Measurements from ENCODE around the gene SIDT2.

SIDT2 gene

DNA sequence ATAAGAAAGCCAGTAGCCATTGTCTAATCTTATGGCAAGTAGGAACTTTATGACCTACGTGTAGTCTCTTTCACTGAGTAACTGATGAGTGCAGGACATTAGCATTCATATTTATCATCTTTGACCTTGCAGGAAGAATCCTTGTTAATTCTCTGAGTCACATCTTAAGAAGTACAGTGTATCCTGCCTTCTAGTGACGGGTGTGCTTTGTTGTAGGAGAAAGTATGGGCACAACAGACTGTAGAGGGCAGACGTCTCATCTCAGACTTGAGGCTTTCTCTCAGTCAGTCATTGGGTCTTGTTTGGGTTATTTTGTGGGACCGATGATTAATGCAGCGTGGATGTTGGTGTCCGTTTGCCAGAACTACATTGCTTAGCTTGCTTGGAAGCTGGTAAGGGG is 60.8 kb downstream of the SIDT2 start:
- no peak overlapping the region for H3K4me3 ChIP-seq (ENCODE audit: low read depth, low read length)
- TF ChIP-seq, protein P1, sequence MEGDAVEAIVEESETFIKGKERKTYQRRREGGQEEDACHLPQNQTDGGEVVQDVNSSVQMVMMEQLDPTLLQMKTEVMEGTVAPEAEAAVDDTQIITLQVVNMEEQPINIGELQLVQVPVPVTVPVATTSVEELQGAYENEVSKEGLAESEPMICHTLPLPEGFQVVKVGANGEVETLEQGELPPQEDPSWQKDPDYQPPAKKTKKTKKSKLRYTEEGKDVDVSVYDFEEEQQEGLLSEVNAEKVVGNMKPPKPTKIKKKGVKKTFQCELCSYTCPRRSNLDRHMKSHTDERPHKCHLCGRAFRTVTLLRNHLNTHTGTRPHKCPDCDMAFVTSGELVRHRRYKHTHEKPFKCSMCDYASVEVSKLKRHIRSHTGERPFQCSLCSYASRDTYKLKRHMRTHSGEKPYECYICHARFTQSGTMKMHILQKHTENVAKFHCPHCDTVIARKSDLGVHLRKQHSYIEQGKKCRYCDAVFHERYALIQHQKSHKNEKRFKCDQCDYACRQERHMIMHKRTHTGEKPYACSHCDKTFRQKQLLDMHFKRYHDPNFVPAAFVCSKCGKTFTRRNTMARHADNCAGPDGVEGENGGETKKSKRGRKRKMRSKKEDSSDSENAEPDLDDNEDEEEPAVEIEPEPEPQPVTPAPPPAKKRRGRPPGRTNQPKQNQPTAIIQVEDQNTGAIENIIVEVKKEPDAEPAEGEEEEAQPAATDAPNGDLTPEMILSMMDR (IDR thresholded peaks at IDR 0.05; ENCODE audit: low read depth, low read length) = peak; percentile 41; the same call in 1 of the 2 replicates
